HG03457 (cell line): ENCODE data around the gene PARD6B.
"Not testable (repeated sequence)": the region's sequence is repeated elsewhere in the genome, so short reads cannot be mapped to it uniquely, and the experiment has no call there.

Source experiments
- ATAC-seq: cut with Tn5 transposase; IDR thresholded peaks from one replicate; pipeline ENCODE4 v1.9.1; 2021; ENCODE audit warnings: moderate number of reproducible peaks; ENCODE audit not compliant: unreplicated experiment

The PARD6B gene

DNA sequence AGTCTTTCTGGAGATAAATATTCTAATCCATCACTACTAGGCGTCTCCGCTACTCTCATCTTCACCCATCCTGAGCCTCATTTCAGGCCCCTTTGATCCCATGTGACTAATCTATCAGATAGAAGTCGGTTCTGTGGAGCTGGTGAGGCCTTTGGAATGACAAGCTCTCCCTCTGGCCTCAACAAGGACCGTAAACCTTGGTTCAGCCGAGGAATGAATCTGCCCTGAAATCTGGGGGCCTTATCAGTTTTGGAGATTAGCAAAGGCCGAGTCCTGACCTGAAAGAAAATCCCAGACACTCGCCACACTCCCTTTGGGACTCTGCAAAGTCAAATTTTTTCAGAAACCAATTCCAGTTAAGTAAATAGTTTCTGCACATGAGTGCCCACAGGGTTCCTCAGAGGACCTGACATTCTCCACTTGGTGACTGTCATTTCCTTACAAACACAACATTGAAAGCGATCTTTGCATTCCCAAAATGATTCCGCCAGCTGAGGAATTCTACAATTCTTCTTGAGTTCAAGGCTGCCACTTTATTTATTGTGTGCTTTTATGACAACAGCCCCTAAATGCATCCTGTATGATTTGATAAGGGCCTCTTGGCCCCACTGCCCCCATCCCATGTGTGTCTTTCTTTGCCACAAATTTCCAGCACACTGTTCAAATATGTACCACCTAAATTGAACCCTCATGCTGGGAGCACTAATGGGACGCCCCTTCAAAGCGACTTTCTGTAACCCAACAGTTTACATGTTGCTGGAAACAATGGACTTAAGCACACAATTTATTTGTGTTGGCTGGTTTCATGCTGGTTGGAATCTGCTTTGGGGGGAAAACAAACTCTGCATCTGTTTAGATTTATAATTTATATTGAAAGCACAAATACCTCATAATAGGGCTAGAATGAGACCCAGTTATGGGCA lies 30.1 kb upstream of the PARD6B start:
- ATAC-seq = no peak

DNA sequence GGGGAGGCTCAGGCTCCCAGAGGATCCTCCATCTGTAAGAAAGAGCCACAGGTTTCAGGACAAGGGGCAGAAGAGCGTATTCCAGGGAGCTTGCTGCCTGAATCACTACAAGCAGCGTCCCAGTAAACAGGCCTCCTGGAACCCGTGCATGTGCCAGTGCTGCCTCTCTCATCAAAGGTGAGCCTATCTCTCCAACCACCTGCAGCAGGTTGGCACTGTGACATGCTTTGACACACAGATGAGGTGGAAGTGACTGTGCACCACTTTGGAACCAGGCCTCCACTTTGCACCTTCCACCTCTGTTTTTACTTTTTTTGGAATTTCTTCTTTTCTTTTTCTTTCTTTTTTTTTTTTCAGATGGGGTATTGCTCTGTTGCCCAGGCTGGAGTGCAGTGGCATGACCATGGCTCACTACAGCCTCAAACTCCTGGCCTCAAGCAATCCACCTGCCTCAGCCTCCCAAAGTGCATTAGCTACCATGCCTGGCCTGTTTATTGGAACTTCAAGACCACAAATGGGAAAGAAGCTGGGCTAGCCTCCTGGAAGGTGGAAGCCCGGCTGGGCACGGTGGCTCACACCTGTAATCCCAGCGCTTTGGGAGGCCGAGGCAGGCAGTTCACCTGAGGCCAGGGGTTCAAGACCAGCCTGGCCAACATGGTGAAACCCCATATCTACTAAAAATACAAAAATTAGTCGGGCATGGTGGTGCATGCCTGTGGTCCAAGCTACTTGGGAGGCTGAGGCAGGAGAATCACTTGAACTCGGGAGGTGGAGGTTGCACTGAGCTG lies 27.5 kb upstream of the PARD6B start:
- not testable (repeated sequence) for ATAC-seq

DNA sequence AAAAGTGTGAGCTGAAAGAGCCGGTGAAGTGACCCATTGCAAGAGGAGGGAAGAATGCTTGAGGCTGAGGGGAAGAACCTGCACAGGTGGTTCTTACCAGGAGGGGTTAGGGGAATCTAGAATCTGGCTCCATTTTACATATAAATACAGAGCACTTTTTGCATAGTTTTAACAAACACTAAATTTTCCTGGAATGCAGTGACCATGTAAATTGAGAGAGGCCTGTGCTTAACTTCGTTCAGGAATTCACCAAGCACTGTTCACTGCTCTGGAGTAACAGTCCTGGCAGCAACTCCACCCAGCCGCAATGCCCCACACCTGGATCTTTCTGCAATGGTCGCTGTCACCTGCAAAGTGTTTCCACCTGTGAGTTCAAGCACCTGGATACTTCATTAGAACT lies 26.9 kb upstream of the PARD6B start:
- ATAC-seq = no peak

DNA sequence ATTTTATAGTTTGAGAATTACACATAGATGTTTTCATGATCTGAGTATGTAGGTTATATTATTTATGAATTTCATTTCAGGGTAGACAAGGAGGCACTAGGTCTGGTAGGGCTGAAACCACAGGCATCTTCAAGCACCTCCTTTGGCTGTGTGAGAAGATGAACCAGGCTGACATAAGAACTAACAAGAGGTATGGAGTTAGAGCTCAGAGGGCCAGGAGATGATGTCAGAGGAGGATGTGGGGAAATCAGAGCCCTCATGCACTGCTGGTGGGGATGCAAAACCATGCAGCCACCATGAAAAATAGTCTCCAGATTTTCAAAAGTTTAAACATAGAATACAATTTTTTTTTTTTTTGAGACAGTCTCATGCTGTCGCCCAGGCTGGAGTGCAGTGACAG lies 26.4 kb upstream of the PARD6B start:
- no peak for ATAC-seq

DNA sequence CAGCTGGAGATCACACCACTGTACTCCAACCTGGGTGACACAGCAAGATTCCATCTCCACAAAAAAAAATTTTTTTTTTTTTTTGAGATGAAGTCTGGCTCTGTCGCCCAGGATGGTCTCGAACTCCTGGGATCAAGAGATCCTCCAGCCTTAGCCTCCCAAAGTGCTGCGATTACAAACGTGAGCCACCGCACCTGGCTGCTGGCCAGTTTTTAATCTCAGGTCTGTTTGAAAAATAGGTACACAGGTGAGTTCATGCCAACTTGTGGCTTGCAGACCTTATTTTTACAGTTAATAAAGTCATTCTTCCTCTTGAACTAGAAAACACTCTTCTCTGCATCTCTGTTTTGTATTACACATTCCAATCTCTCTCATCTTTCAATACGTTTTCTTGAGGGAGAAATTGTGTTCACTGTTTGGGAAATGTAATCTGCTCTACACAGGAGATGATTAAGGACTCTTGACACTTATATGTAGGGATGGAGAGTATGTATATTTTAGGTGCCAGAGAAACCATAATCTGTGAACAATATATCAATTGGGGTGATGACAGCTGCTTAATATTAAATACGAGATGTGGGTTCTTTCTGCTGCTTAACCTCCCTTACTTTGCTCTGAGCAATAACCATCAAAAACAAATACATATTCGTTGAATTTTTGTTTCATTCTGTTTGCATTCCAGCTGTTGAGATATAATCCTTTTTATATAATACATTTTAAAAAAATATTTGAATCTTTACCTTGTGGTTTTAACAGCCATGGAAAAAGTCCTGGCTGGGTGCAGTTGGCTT lies 22.3 kb upstream of the PARD6B start:
- ATAC-seq = no peak

DNA sequence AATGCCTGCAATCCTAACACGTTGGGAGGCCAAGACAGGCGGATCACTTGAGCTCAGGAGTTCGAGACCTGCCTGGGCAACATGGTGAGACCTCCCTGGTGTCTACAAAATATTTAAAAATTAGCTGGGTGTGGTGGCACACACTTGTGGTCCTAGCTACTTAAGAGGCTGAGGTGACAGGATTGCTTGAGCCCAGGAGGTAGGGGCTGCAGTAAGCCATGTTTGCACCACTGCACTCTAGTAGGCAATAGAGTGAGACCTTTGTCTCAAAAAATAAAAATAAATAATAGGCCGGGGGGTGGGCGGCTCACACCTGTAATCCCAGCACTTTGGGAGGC lies 21.8 kb upstream of the PARD6B start:
- ATAC-seq = no peak

DNA sequence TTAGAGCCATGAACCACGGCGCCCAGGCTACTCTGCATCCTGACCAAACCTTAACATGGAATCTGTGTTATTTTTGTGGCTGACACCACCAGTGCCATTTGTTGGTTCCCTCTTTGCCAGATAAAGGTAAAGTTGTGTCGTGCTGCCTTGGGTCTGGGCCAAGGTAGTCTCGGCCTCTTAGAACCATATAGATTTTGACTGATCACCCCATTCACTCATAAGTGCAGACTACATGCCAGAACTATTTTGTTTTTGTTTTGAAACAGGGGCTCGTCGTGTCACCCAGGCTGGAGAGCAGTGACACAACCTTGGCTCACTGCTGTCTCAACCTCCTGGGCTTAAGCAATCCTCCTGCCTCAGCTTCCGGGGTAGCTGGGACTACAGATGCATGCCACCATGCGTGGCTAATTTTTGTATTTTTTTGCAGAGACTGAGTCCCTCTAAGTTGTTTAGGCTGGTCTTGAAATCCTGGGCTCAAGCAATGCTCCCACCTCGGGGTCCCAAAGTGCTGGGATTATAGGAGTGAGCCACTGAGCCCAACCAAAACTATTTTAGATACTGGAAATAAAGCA lies 20.8 kb upstream of the PARD6B start:
- no peak for ATAC-seq

DNA sequence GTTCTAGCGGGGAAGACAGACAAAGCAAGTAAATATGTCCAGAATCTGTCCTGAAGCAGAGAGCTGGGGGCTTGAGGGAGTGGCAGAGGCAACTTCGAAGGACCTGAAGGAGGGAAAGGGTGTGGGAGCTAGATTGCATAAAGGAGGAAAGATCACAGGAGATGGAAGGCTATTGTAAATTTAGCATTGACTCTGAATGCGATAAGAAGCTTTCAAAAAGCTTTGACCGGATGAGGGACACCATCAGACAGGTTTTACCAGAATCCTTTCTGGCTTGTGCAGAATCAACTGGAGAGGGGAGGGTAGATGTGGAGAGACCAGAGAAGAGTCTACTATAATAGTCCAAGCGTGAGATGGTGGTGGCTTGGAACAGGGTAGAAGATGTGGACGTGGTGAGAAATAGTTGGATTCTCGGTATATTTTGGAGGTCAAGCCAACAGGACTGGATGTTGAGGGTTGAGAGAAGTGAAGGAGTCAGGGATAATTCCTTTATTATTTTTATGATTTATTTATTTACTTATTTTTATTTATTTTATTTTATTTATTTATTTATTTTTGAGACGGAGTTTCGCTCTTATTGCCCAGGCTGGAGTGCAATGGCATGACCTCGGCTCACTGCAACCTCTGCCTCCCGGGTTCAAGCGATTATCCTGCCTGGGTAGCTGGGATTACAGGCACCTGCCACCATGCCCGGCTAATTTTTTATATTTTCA lies 20.1 kb upstream of the PARD6B start:
- no peak for ATAC-seq

DNA sequence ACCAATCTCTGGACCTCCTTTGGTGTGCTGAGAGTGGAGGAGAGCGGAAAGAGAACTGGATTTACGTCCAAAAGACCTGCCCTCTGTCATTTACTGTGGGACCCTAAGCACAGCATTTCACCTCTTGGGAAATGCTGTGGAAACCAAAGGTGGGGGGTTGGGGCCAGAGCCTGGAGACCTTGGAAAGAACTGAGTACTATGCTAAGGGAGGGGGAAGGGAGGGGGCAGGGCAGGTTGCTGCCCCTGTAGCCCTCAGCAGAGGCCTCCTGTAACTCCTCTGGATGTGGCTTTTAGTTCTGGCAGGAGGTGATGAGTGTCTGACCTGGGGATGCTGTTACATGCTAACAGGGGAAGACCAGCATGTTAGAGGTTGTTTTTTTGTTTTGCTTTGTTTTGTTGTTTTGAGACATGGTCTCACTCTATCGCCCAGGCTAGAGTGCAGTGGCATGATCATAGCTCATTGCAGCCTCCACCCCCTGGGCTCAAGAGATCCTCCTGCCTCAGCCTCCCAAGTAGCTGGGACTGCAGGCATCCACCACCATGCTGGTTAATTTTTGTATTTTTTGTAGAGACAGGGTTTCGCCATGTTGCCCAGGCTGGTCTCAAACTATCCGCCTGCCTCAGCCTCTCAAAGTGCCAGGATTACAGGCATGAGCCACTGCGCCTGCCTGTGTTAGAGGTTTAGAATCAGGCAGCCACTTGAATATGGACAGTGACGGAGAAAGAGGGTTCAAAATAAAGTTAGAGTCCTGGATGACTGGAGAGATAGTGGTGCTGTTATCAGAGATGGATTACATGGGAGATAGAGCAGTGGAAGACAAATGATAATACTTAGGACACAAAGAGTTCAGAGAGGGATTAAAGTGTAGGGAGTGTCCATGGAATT lies 18.4 kb upstream of the PARD6B start:
- ATAC-seq = no peak

DNA sequence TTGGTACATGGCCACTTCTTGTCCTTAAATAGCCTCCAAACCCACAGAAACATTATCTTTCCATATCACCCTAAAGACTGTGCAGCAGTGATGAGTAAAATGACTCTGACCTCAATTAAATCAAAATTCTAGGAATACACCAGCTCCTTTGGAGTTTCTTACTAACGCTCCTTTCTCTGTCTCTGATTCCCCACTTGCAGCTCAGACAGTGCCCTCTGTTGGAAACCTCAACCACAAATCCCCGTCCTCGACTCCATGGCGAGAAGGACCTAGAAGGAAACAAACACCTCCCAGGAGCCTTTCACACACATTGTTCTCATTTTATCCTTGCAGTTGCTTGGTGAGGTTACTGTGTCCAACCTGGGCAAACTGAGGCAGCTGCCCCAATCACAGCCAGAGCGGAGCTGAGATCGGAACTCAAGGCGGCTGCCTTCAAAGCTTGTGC lies 17.7 kb upstream of the PARD6B start:
- ATAC-seq = no peak

DNA sequence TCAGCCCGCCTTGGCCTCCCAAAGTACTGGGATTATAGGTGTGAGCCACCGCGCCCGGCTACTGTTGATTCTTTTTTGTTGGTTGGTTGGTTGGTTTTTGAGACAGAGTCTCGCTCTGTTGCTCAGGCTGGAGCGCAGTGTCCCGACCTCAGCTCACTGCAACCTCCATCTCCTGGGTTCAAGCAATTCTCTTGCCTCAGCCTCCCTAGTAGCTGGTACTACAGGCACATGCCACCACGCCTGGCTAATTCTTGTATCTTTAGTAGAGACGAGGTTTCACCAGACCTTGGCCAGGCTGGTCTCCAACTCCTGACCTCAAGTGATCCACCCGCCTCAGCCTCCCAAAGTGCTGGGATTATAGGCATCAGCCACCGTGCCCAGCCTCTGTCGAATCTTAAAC lies 17.0 kb upstream of the PARD6B start:
- ATAC-seq = not testable (repeated sequence)

DNA sequence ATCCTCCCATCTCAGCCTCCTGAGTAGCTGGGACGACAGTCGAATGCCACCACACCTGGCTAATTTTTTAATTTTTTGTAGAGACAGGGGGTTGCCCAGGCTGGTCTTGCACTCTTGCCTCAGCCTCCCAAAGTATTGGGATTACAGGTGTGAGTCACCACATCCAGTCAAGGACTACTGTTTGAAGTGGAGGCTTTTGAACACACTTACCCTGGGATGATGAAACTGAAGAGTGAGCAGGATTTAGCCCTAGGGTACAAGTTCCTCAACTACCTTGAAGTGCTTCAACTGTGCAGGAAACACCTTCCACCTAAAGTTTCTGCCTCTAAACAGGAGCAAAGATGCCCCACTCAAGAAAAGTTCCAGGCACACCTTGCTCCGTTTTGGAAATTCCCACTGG lies 15.7 kb upstream of the PARD6B start:
- ATAC-seq = no peak

DNA sequence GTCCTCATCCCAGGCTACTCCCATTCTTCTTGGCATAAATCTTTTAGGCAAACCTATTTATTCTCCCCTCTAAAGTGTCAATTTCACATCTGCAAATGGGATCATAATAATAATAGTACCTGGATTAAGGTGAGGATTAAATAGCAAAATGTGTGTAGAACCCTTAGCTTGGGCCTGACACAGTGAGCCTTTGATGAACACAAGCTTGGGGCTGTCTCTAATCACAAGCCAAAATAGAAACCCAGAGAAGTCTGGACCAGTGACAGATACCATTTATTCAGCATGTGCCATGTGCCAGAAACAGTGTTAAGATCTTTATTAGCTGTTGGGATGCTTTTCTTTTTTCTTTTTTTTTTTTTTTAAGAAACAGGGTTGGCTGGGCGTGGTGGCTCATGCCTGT lies 14.9 kb upstream of the PARD6B start:
- ATAC-seq = no peak

DNA sequence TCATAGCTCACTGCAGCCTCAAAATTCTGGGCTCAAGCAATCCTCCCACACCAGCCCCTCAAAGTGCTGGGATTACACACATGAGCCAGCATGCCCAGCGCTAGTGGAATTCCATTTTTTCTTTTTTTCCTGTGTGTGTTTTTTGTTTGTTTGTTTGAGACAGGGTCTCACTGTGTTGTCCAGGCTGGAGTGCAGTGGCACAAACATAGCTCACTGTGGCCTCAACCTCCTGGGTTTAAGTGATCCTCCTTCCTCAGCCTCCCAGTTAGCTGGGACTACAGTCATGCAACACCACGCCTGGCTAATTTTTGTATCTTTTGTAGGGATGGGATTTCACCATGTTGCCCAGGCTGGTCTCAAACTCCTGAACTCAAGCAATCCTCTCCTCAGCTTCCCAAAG lies 14.1 kb upstream of the PARD6B start:
- no peak for ATAC-seq

DNA sequence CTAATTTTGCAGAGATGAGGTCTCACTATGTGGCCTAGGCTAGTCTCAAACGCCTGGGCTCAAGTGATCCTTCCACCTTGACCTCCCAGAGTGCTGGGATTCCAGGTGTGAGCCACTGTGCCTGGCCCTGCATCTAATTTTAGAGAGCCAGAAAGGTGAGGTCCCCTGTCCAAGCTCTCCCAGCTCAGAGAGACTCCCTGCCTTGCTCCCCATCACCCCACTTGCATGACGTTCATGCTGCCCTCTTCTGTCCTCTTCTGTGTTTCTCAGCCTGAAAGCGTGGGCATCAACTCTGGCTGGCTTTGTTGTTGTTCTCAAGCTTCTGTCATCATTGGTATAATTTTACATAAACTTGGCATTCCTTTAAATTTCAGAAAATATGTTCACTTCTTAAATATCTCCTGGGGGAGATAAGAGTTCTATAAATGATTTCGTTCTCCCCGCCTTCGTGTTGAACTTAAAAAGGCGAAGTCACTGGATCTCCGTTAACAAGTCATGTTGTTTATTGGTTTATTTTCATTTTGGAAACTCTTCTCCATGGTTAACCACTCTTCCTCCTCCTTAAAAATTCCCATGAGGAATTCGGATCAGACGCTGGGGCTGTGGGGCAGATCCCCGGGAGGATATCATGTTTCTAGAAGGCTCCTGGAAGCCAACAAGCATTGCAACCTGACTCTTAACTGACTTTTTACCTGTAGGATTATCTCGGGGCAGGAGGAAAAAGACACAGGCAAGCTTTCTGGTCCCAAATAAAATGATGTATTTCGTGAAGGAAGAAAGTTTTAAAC lies 13.2 kb upstream of the PARD6B start:
- ATAC-seq = no peak

DNA sequence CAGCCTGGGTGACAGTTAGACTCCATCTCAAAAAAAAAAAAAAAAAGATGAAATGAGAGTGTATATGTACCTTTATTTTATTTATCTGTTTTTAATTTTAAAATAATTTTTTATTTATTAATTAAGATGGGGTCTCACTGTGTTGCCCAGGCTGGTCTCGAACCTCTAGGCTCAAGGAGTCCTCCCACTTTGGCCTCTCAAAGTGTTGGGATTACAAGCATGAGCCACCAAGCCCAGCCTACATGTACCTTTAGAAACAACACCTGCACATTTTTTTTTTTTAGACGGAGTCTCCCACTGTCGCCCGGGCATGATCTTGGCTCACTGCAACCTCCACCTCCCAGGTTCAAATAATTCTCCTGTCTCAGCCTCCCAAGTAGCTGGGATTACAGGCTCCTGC lies 12.1 kb upstream of the PARD6B start:
- no peak for ATAC-seq

DNA sequence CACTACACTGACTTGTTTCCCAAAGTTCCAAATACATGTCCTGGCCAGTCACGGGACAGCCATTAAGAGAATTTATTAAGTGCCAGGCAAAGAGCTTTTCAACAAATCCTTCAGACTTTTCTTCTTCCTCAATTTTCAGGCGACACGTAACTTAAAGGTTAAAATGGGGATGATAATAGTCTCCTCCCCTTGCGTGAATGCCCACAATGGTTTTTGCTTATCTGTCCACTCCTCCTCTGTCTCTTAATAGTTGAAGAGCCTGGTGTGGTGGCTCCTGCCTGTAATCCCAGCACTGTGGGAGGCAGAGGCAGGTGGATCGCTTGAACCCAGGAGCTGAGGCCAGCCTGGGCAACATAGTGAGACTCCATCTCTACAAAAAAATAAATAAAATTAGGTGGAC lies 11.4 kb upstream of the PARD6B start:
- no peak for ATAC-seq

DNA sequence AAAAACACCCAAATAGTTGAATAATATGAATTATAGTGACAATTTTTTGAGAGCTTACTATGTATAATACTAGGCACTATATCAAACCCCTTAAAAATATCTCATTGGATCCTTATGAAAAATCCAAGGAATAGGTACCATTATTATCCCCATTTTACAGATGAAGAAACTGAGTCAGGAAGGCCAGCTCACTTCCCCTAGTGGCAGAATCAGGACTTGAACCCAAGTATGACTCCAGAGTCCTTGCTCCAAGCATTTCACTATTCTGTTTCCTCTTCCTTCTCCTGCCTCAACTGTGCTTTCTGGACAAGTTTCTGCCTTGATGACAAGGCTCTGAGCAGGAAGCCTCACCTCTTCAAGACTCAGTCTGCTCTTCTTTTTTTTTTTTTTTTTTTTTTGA lies 10.8 kb upstream of the PARD6B start:
- ATAC-seq = no peak

DNA sequence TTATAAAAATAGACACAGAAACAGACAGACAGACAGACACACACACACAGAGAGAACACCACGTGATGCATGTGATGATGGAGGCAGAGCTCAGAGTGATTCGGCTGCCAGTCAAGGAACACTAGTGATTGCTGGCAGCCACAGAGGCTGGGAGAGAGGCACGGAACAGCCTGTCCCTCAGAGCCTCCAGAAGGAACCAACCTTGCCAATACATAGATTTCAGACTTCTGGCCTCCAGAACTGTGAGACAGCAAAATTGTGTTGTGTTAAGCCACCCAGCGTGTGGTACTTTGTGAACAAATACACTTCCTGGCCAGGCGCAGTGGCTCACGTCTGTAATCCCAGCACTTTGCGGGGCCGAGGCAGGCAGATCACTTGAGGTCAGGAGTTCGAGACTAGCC lies 9.5 kb upstream of the PARD6B start:
- ATAC-seq = no peak
